ENCODE measurements around the gene MAP2K6.

The MAP2K6 gene

GRCh38 chr17:69460963-69461922 lies 46.7 kb downstream of the MAP2K6 start:
- no peak overlapping the region for H3K27ac ChIP-seq (ENCODE audit: low read length)
- H3K9me3 ChIP-seq (ENCODE audit: control insufficient read depth in 1 of 2, low read length in 2 of 2): no peaks in the 10 kb centered on the region
- H3K27me3 ChIP-seq (ENCODE audit: low read depth, low read length): no peaks in the 10 kb centered on the region
- H3K36me3 ChIP-seq (ENCODE audit: control insufficient read depth in 1 of 2, insufficient read depth in 2 of 2, low read length in 2 of 2): no peaks in the 10 kb centered on the region
- no peaks in the 10 kb centered on the region for H3K4me1 ChIP-seq (ENCODE audit: control insufficient read depth in 1 of 2, insufficient read depth in 2 of 2, low read length in 2 of 2)
- H3K4me3 ChIP-seq (ENCODE audit: low read depth in 1 of 2, low read length in 2 of 2): no peak overlapping the region

GRCh38 chr17:69461951-69462369 lies 47.5 kb downstream of the MAP2K6 start:
- no peak overlapping the region for H3K4me3 ChIP-seq (ENCODE audit: low read depth in 1 of 2, low read length in 2 of 2)

GRCh38 chr17:69462882-69463281 lies 48.4 kb downstream of the MAP2K6 start:
- no peaks in the 10 kb centered on the region for H3K9me3 ChIP-seq (ENCODE audit: control insufficient read depth in 1 of 2, low read length in 2 of 2)
- H3K4me3 ChIP-seq (ENCODE audit: low read depth in 1 of 2, low read length in 2 of 2): no peak overlapping the region
- no peaks in the 10 kb centered on the region for H3K4me1 ChIP-seq (ENCODE audit: control insufficient read depth in 1 of 2, insufficient read depth in 2 of 2, low read length in 2 of 2)
- no peaks in the 10 kb centered on the region for H3K36me3 ChIP-seq (ENCODE audit: control insufficient read depth in 1 of 2, insufficient read depth in 2 of 2, low read length in 2 of 2)
- no peaks in the 10 kb centered on the region for H3K27me3 ChIP-seq (ENCODE audit: low read depth, low read length)
- no peak overlapping the region for H3K27ac ChIP-seq (ENCODE audit: low read length)

More at GRCh38 chr17:69461951-69462369, 47.5 kb downstream of the MAP2K6 start:
- Histone ChIP-seq H3K27ac (ENCODE audit: low read length) (no peak overlapping the region), H3K36me3 (ENCODE audit: control insufficient read depth in 1 of 2, insufficient read depth in 2 of 2, low read length in 2 of 2) (no peaks in the 10 kb centered on the region), H3K4me1 (ENCODE audit: control insufficient read depth in 1 of 2, insufficient read depth in 2 of 2, low read length in 2 of 2) (no peaks in the 10 kb centered on the region), H3K9me3 (ENCODE audit: control insufficient read depth in 1 of 2, low read length in 2 of 2) (no peaks in the 10 kb centered on the region), H3K27me3 (ENCODE audit: low read depth, low read length) (no peaks in the 10 kb centered on the region)

GRCh38 chr17:69466451-69466850 lies 52.0 kb downstream of the MAP2K6 start:
- Histone ChIP-seq H3K4me1 (ENCODE audit: control insufficient read depth in 1 of 2, insufficient read depth in 2 of 2, low read length in 2 of 2) (no peaks in the 10 kb centered on the region), H3K4me3 (ENCODE audit: low read depth in 1 of 2, low read length in 2 of 2) (no peak overlapping the region), H3K36me3 (ENCODE audit: control insufficient read depth in 1 of 2, insufficient read depth in 2 of 2, low read length in 2 of 2) (no peaks in the 10 kb centered on the region), H3K9me3 (ENCODE audit: control insufficient read depth in 1 of 2, low read length in 2 of 2) (no peaks in the 10 kb centered on the region), H3K27me3 (ENCODE audit: low read depth, low read length) (no peaks in the 10 kb centered on the region), H3K27ac (ENCODE audit: low read length) (no peak overlapping the region)

GRCh38 chr17:69466905-69467667 lies 52.6 kb downstream of the MAP2K6 start:
- Histone ChIP-seq H3K27me3 (ENCODE audit: low read depth, low read length) (no peaks in the 10 kb centered on the region), H3K4me3 (ENCODE audit: low read depth in 1 of 2, low read length in 2 of 2) (no peak overlapping the region), H3K27ac (ENCODE audit: low read length) (no peak overlapping the region), H3K4me1 (ENCODE audit: control insufficient read depth in 1 of 2, insufficient read depth in 2 of 2, low read length in 2 of 2) (no peaks in the 10 kb centered on the region), H3K36me3 (ENCODE audit: control insufficient read depth in 1 of 2, insufficient read depth in 2 of 2, low read length in 2 of 2) (no peaks in the 10 kb centered on the region), H3K9me3 (ENCODE audit: control insufficient read depth in 1 of 2, low read length in 2 of 2) (no peaks in the 10 kb centered on the region)

- Histone ChIP-seq H3K4me1 (ENCODE audit: control insufficient read depth in 1 of 2, insufficient read depth in 2 of 2, low read length in 2 of 2) (no peaks in the 10 kb centered on the region), H3K36me3 (ENCODE audit: control insufficient read depth in 1 of 2, insufficient read depth in 2 of 2, low read length in 2 of 2) (no peaks in the 10 kb centered on the region), H3K27me3 (ENCODE audit: low read depth, low read length) (no peaks in the 10 kb centered on the region), H3K27ac (ENCODE audit: low read length) (no peak overlapping the region), H3K4me3 (ENCODE audit: low read depth in 1 of 2, low read length in 2 of 2) (no peak overlapping the region), H3K9me3 (ENCODE audit: control insufficient read depth in 1 of 2, low read length in 2 of 2) (no peaks in the 10 kb centered on the region)
Measured at GRCh38 chr17:69468207-69468606, 53.7 kb downstream of the MAP2K6 start.

- no peak overlapping the region for H3K4me3 ChIP-seq (ENCODE audit: low read depth in 1 of 2, low read length in 2 of 2)
- no peaks in the 10 kb centered on the region for H3K36me3 ChIP-seq (ENCODE audit: control insufficient read depth in 1 of 2, insufficient read depth in 2 of 2, low read length in 2 of 2)
- no peaks in the 10 kb centered on the region for H3K4me1 ChIP-seq (ENCODE audit: control insufficient read depth in 1 of 2, insufficient read depth in 2 of 2, low read length in 2 of 2)
- no peak overlapping the region for H3K27ac ChIP-seq (ENCODE audit: low read length)
- H3K9me3 ChIP-seq (ENCODE audit: control insufficient read depth in 1 of 2, low read length in 2 of 2): no peaks in the 10 kb centered on the region
- no peaks in the 10 kb centered on the region for H3K27me3 ChIP-seq (ENCODE audit: low read depth, low read length)
Measured at GRCh38 chr17:69470702-69471101, 56.2 kb downstream of the MAP2K6 start.

GRCh38 chr17:69471406-69471805 lies 56.9 kb downstream of the MAP2K6 start:
- H3K9me3 ChIP-seq (ENCODE audit: control insufficient read depth in 1 of 2, low read length in 2 of 2): no peaks in the 10 kb centered on the region
- H3K27ac ChIP-seq (ENCODE audit: low read length): no peak overlapping the region
- H3K4me1 ChIP-seq (ENCODE audit: control insufficient read depth in 1 of 2, insufficient read depth in 2 of 2, low read length in 2 of 2): no peaks in the 10 kb centered on the region
- H3K27me3 ChIP-seq (ENCODE audit: low read depth, low read length): no peaks in the 10 kb centered on the region
- no peaks in the 10 kb centered on the region for H3K36me3 ChIP-seq (ENCODE audit: control insufficient read depth in 1 of 2, insufficient read depth in 2 of 2, low read length in 2 of 2)
- H3K4me3 ChIP-seq (ENCODE audit: low read depth in 1 of 2, low read length in 2 of 2): no peak overlapping the region

- Histone ChIP-seq H3K27ac (ENCODE audit: low read length) (no peak overlapping the region), H3K27me3 (ENCODE audit: low read depth, low read length) (no peaks in the 10 kb centered on the region), H3K36me3 (ENCODE audit: control insufficient read depth in 1 of 2, insufficient read depth in 2 of 2, low read length in 2 of 2) (no peaks in the 10 kb centered on the region), H3K4me1 (ENCODE audit: control insufficient read depth in 1 of 2, insufficient read depth in 2 of 2, low read length in 2 of 2) (no peaks in the 10 kb centered on the region), H3K9me3 (ENCODE audit: control insufficient read depth in 1 of 2, low read length in 2 of 2) (no peaks in the 10 kb centered on the region), H3K4me3 (ENCODE audit: low read depth in 1 of 2, low read length in 2 of 2) (no peak overlapping the region)
Measured at GRCh38 chr17:69473841-69474831, 59.6 kb downstream of the MAP2K6 start.

- Histone ChIP-seq H3K4me1 (ENCODE audit: control insufficient read depth in 1 of 2, insufficient read depth in 2 of 2, low read length in 2 of 2) (no peaks in the 10 kb centered on the region), H3K9me3 (ENCODE audit: control insufficient read depth in 1 of 2, low read length in 2 of 2) (no peaks in the 10 kb centered on the region), H3K36me3 (ENCODE audit: control insufficient read depth in 1 of 2, insufficient read depth in 2 of 2, low read length in 2 of 2) (no peaks in the 10 kb centered on the region), H3K4me3 (ENCODE audit: low read depth in 1 of 2, low read length in 2 of 2) (no peak overlapping the region), H3K27ac (ENCODE audit: low read length) (no peak overlapping the region), H3K27me3 (ENCODE audit: low read depth, low read length) (no peaks in the 10 kb centered on the region)
Measured at GRCh38 chr17:69477204-69477902, 62.9 kb downstream of the MAP2K6 start.
